HG03460 (cell line): ENCODE measurements around the gene GJA3.

ENCODE experiments used
- ATAC-seq: cut with Tn5 transposase; IDR thresholded peaks from one replicate; pipeline ENCODE4 v1.9.1; 2021; ENCODE audit not compliant: unreplicated experiment

Gene GJA3

DNA sequence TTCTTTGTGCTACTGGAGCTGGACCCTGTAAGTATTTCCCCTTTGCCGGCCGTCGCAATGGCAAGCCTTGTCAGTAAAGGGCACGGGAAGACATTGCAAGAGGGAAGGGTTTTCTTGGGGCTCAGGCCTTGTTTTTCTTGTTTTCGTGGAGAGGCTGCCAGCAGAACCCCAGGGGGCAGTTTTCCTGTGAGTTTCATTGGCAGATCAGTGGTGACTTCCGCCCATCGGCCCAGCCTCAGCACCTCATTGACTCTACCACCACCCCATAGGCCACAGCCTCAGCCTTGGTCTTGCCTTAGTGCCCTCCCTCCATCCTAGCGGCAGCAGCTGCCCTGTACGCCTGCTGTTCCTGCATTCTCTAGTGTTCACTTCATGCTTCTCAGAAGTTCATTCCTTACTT lies 61.5 kb downstream of the GJA3 start:
- ATAC-seq, result no peak

DNA sequence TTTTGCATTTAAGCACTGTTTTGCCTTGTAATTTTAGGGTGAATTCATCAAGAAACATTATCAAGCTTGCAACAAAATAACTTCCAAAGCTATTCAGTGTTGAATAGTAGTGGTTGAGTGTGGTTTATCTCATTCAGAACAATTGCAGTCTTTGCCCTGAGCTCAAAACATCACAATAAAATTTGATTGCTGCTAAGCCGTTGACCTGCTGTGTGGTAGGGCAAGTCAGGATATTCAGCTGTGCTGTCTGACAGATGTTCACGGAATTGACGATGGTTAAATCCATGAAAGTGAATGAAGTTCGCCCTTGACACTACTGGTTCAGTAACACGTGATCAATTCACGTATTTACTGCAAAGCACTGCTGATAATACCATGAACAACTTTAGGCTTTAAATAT lies 66.9 kb downstream of the GJA3 start:
- ATAC-seq, result no peak

DNA sequence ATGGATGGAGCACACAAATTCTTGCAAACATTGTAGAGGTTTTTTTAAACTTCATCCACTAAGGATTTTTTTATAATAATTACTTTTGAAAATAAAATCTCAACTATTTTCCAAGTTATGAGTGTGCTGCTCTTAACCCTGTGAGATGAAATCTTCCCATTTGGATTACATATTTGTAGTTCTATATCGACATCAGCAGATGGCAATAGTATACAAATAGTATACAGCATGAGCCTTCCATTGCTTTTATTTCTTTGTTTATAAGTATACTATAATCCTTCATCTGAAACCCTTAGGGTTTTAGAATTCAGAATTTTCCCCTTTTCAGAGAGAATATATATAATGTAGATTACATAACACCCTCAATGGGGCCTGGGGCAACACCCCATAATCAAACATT lies 70.5 kb downstream of the GJA3 start:
- no peak for ATAC-seq
